GM12878 (cell line): ENCODE results near the gene SAP130.

Experiments
- BACH1 ChIP-seq: fragments of 450-650 bp; IDR thresholded peaks from 2 replicates; pipeline ENCODE4 v1.6.1; 2017; ENCODE audit warnings: mild to moderate bottlenecking, borderline replicate concordance
- CTCF ChIP-seq, 3 experiments: IDR thresholded peaks in 2 of 3; conservative IDR thresholded peaks in 1 of 3; 2 replicates each; pipeline ENCODE4 v1.5.1; 2011; ENCODE audit warnings: low read depth in 3 of 3, low read length in 3 of 3, mild to moderate bottlenecking in 3 of 3, control low read depth in 2 of 3, moderate library complexity in 2 of 3, inconsistent platforms in 1 of 3, mixed read lengths in 1 of 3; ENCODE audit not compliant: control insufficient read depth in 2 of 3, insufficient read depth in 1 of 3; ENCODE audit errors: extremely low read depth in 1 of 3
- GABPA ChIP-seq: IDR thresholded peaks from 2 replicates; pipeline ENCODE4 v1.6.1; 2014; ENCODE audit warnings: antibody characterized with exemption, low read depth, mild to moderate bottlenecking, inconsistent platforms
- MAX ChIP-seq: IDR thresholded peaks from 2 replicates; pipeline ENCODE4 v1.6.1; 2012; ENCODE audit warnings: low read depth, low read length, improper control_type of control experiment
- SMAD1 ChIP-seq: fragments of 450-650 bp; IDR thresholded peaks from 2 replicates; pipeline ENCODE4 v1.6.1; 2018; ENCODE audit warnings: mild to moderate bottlenecking, low read depth; ENCODE audit not compliant: partially characterized antibody
- YY1 ChIP-seq: IDR thresholded peaks from 2 replicates; pipeline ENCODE4 v1.6.1; 2011; ENCODE audit warnings: low read depth, mild to moderate bottlenecking, low read length
- ZSCAN29 ChIP-seq: fragments of 450-650 bp; IDR thresholded peaks from 2 replicates; pipeline ENCODE4 v1.6.1; 2017; ENCODE audit warnings: mild to moderate bottlenecking, moderate library complexity

- no peak for TF ChIP-seq CTCF (IDR thresholded peaks at IDR 0.05 in 2 of 3, conservative IDR thresholded peaks at IDR 0.05 in 1 of 3; ENCODE audit: control insufficient read depth in 2 of 3, extremely low read depth in 1 of 3, insufficient read depth in 1 of 3, low read depth in 3 of 3, low read length in 3 of 3)
- TF ChIP-seq GABPA, result no peak
- no peak for TF ChIP-seq BACH1
- TF ChIP-seq ZSCAN29, result no peak
- no peak for TF ChIP-seq SMAD1
- TF ChIP-seq YY1, result no peak
- TF ChIP-seq MAX, result no peak
Observed at GRCh38 chr2:127993659-127994058, 34.2 kb downstream of the SAP130 start.
